ENCODE results near the gene SLC16A8. TPM values are rescaled to one million over a fixed set of nuclear protein-coding genes. Genes with fewer than 3 reads are reported as not detected.

Gene SLC16A8
- total RNA-seq, 1 experiment from 2014 or later = not detected

DNA sequence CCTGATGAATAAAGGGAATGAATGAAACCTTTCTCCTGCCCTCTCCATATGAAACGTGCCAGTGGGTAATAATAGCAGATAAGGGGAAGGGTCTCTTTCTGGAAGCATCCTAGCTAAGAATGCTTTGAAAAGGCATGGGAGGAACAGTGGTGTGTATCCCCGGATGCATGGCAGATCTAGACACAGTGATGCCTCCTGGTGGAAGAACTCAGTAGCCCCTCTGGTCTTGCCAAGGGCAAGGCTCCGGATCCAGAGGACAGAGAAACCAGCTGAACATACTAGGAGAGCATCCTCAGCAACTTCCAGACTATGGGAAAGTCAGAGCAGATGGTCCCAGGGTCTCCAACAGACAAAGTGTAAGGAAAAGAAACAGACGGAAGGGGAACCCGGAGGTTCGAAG is 20.1 kb upstream of the SLC16A8 start:
- intact Hi-C loops (cut with micrococcal nuclease) = loop anchor here (5.0 kb wide), 1 partner anchor 52 kb away; no protein-coding TSS in a partner anchor
- no peaks in the 10 kb centered on the region for H3K9me3 ChIP-seq (ENCODE audit: control insufficient read depth in 1 of 2, insufficient read depth in 1 of 2, low read depth in 1 of 2, low read length in 2 of 2)
- H2AFZ ChIP-seq (ENCODE audit: low read depth, low read length, poor library complexity, severe bottlenecking) = no peak overlapping the region
- BruUV-seq (replicated peaks) = no TSS peak
- ChIA-PET CTCF (interaction anchor here (0.6 to 6.8 kb wide), 3 partner anchors 10 to 108 kb away, joined by 3 to 37 read pairs (median 6); no protein-coding TSS in a partner anchor), POLR2A (interaction anchor here (0.9 to 1.5 kb wide), 2 partner anchors 52 to 376 kb away, joined by 3 to 5 read pairs; no protein-coding TSS in a partner anchor), RAD21 (ENCODE audit: low non-redundant PET in 1 of 2, low total read pairs in 2 of 2, uncharacterized antibody in 2 of 2, unreplicated experiment in 2 of 2) (interaction anchor here (1.2 to 1.5 kb wide), 2 partner anchors 52 kb away, joined by 4 to 6 read pairs; no protein-coding TSS in a partner anchor)
- no peak overlapping the region for H3K4me2 ChIP-seq (ENCODE audit: low read length)
- H3K79me2 ChIP-seq (ENCODE audit: insufficient read depth, low read length) = no peaks in the 10 kb centered on the region
- peaks cover 3 to 13% of the 10 kb centered on the region in 2 experiments; a peak in 3 of 4 replicates for H3K4me1 ChIP-seq (ENCODE audit: control insufficient read depth in 1 of 2, insufficient read depth in 2 of 2, low read length in 2 of 2)
- H3K36me3 ChIP-seq (ENCODE audit: control insufficient read depth in 1 of 2, insufficient read depth in 2 of 2, low read length in 2 of 2) = no peaks in the 10 kb centered on the region
- no peaks in the 10 kb centered on the region for H4K20me1 ChIP-seq (ENCODE audit: insufficient read depth)
- no peak overlapping the region for H3K4me3 ChIP-seq (replicated peaks in 1 of 2; ENCODE audit: low read depth in 1 of 2, low read length in 2 of 2)
- no peaks in the 10 kb centered on the region for H3K9me2 ChIP-seq (ENCODE audit: insufficient read depth)
- H3K27ac ChIP-seq (ENCODE audit: low read depth, low read length) = no peak overlapping the region
- TF ChIP-seq RAD21 (IDR thresholded peaks at IDR 0.05; ENCODE audit: low read depth) = peak; percentile 43
- TF ChIP-seq YY1 (IDR thresholded peaks at IDR 0.05; ENCODE audit: extremely low read depth, insufficient replicate concordance, low read depth, low read length) = no peak
- TF ChIP-seq, protein P1, sequence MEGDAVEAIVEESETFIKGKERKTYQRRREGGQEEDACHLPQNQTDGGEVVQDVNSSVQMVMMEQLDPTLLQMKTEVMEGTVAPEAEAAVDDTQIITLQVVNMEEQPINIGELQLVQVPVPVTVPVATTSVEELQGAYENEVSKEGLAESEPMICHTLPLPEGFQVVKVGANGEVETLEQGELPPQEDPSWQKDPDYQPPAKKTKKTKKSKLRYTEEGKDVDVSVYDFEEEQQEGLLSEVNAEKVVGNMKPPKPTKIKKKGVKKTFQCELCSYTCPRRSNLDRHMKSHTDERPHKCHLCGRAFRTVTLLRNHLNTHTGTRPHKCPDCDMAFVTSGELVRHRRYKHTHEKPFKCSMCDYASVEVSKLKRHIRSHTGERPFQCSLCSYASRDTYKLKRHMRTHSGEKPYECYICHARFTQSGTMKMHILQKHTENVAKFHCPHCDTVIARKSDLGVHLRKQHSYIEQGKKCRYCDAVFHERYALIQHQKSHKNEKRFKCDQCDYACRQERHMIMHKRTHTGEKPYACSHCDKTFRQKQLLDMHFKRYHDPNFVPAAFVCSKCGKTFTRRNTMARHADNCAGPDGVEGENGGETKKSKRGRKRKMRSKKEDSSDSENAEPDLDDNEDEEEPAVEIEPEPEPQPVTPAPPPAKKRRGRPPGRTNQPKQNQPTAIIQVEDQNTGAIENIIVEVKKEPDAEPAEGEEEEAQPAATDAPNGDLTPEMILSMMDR (IDR thresholded peaks at IDR 0.05 in 2 of 3, conservative IDR thresholded peaks at IDR 0.05 in 1 of 3; ENCODE audit: borderline replicate concordance in 1 of 3, insufficient read depth in 1 of 3, low read depth in 2 of 3, low read length in 2 of 3) = peak; percentile 42 to 66 (median 64); a peak in 5 of 6 replicates
- TF ChIP-seq FOSL1 (IDR thresholded peaks at IDR 0.05; ENCODE audit: low read depth) = no peak
- TF ChIP-seq, protein P2, sequence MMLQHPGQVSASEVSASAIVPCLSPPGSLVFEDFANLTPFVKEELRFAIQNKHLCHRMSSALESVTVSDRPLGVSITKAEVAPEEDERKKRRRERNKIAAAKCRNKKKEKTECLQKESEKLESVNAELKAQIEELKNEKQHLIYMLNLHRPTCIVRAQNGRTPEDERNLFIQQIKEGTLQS (IDR thresholded peaks at IDR 0.05) = no peak
- TF ChIP-seq, protein P3, sequence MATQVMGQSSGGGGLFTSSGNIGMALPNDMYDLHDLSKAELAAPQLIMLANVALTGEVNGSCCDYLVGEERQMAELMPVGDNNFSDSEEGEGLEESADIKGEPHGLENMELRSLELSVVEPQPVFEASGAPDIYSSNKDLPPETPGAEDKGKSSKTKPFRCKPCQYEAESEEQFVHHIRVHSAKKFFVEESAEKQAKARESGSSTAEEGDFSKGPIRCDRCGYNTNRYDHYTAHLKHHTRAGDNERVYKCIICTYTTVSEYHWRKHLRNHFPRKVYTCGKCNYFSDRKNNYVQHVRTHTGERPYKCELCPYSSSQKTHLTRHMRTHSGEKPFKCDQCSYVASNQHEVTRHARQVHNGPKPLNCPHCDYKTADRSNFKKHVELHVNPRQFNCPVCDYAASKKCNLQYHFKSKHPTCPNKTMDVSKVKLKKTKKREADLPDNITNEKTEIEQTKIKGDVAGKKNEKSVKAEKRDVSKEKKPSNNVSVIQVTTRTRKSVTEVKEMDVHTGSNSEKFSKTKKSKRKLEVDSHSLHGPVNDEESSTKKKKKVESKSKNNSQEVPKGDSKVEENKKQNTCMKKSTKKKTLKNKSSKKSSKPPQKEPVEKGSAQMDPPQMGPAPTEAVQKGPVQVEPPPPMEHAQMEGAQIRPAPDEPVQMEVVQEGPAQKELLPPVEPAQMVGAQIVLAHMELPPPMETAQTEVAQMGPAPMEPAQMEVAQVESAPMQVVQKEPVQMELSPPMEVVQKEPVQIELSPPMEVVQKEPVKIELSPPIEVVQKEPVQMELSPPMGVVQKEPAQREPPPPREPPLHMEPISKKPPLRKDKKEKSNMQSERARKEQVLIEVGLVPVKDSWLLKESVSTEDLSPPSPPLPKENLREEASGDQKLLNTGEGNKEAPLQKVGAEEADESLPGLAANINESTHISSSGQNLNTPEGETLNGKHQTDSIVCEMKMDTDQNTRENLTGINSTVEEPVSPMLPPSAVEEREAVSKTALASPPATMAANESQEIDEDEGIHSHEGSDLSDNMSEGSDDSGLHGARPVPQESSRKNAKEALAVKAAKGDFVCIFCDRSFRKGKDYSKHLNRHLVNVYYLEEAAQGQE (IDR thresholded peaks at IDR 0.05; ENCODE audit: low read depth) = no peak
- no peak for TF ChIP-seq EGR1 (IDR thresholded peaks at IDR 0.05; ENCODE audit: low read depth)
- no peak overlapping the region for H3K9ac ChIP-seq (ENCODE audit: low read length)
- no peaks in the 10 kb centered on the region for H3K27me3 ChIP-seq (ENCODE audit: insufficient read depth, low read length)
- ATAC-seq (peak; percentile 75), DNase-seq (ENCODE audit: low read depth, low spot score) (peak; percentile 8)

Data from HCT116 (cell line).